Loucy (cell line): ENCODE measurements around the gene SPINDOC.

Experiments used
- EZH2phosphoT487 ChIP-seq: fragments of 200-600 bp; IDR thresholded peaks from 2 replicates; pipeline ENCODE4 v1.6.1; 2018; ENCODE audit warnings: antibody characterized with exemption, mild to moderate bottlenecking, moderate library complexity, borderline replicate concordance
- TF ChIP-seq, protein P1 (sequence below): fragments of 200-600 bp; sonication (generic); conservative IDR thresholded peaks from 2 replicates; pipeline ENCODE4 v1.5.1; 2014; ENCODE audit warnings: mild to moderate bottlenecking, antibody characterized with exemption, low read length

DNA sequence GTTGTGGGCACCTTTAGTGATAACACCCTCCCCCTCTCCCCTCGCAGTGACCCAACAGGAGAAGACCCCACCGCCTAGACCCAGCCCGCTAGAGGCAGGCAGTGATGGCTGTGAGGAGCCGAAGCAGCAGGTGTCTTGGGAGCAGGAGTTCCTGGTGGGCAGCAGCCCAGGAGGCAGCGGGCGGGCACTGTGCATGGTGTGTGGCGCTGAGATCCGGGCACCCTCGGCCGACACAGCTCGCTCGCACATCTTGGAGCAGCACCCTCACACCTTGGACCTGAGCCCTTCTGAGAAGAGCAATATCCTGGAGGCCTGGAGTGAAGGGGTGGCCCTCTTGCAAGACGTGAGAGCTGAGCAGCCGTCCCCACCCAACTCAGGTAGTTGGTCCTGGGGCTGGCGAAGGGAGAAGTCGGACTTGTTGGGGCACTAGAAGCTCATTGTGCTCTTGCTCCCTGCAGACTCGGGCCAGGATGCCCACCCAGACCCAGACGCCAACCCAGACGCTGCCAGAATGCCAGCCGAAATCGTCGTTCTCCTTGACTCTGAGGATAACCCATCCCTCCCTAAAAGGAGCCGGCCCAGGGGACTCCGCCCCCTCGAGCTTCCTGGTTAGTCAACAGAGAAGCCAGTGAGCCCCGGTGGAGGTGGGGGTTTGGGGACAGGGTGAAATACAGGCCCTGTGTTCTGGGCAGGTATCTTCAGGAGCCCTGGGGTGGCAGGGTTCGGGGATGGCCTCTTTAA is 4.7 kb downstream of the SPINDOC start:
- TF ChIP-seq, protein P1, sequence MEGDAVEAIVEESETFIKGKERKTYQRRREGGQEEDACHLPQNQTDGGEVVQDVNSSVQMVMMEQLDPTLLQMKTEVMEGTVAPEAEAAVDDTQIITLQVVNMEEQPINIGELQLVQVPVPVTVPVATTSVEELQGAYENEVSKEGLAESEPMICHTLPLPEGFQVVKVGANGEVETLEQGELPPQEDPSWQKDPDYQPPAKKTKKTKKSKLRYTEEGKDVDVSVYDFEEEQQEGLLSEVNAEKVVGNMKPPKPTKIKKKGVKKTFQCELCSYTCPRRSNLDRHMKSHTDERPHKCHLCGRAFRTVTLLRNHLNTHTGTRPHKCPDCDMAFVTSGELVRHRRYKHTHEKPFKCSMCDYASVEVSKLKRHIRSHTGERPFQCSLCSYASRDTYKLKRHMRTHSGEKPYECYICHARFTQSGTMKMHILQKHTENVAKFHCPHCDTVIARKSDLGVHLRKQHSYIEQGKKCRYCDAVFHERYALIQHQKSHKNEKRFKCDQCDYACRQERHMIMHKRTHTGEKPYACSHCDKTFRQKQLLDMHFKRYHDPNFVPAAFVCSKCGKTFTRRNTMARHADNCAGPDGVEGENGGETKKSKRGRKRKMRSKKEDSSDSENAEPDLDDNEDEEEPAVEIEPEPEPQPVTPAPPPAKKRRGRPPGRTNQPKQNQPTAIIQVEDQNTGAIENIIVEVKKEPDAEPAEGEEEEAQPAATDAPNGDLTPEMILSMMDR = no peak
- no peak for TF ChIP-seq EZH2phosphoT487
